Mesothelial cell of epicardium (in vitro differentiated cells): ENCODE data around the gene PGA3. TPM values are rescaled to one million over a fixed set of nuclear protein-coding genes. Genes with fewer than 3 reads are reported as not detected.

Experiments
- DNase-seq, 2 experiments: peaks; one replicate each; pipeline ENCODE4 v3.0.0; 2021; ENCODE audit warnings: low spot score in 2 of 2; ENCODE audit not compliant: unreplicated experiment in 2 of 2
- H3K27ac Mint-ChIP-seq: 2 replicates; pipeline ENCODE4 v1.8.0; 2021; ENCODE audit warnings: mixed read lengths
- H3K27me3 Mint-ChIP-seq: 2 replicates; pipeline ENCODE4 v1.8.0; 2021; ENCODE audit warnings: low read depth, mixed read lengths
- H3K36me3 Mint-ChIP-seq: 2 replicates; pipeline ENCODE4 v1.8.0; 2021; ENCODE audit warnings: mixed read lengths
- H3K4me1 Mint-ChIP-seq: 2 replicates; pipeline ENCODE4 v1.8.0; 2021; ENCODE audit warnings: mixed read lengths
- H3K4me3 Mint-ChIP-seq: 2 replicates; pipeline ENCODE4 v1.8.0; 2021; ENCODE audit warnings: mild to moderate bottlenecking, moderate library complexity, mixed read lengths
- H3K9me3 Mint-ChIP-seq: 2 replicates; pipeline ENCODE4 v1.8.0; 2021; ENCODE audit warnings: mixed read lengths
- total RNA-seq: library from RNA; stranded (reverse); gene quantifications from 3 replicates; pipeline ENCODE4 v1.2.1, GENCODE V29; 2021
- TF ChIP-seq, protein P1 (sequence below): fragments of 200-600 bp; sonication (generic); IDR thresholded peaks from one replicate; pipeline ENCODE4 v1.5.0; 2021; ENCODE audit warnings: antibody characterized with exemption; ENCODE audit not compliant: unreplicated experiment

Gene PGA3
- total RNA-seq, 1 donor from 2014 or later: not detected

DNA sequence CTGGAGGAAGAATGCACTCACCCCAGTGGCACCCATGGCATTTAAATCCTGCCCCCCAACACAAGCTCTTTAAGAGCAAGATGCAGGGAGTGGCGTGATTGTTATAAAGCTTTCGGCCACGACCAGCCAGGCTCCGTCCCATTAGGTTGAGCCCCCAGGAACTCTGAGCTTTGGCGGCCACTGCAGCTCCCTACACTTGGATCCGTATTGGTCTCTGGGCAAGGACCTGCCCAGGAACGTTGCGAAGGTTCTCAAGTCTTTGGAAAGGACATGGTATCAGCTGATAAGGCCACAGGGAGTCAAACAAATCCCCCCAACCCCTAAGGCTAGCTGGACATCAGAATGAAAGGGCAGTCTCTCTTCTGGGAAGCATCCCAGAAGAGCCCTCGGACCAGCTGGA is 32.7 kb upstream of the PGA3 start:
- Mint-ChIP-seq H3K4me1 (no peaks in the 10 kb centered on the region), H3K36me3 (no peaks in the 10 kb centered on the region), H3K27ac (no peak overlapping the region), H3K4me3 (no peak overlapping the region), H3K9me3 (peaks cover 7% of the 10 kb centered on the region), H3K27me3 (peaks cover 11% of the 10 kb centered on the region)
- TF ChIP-seq, protein P1, sequence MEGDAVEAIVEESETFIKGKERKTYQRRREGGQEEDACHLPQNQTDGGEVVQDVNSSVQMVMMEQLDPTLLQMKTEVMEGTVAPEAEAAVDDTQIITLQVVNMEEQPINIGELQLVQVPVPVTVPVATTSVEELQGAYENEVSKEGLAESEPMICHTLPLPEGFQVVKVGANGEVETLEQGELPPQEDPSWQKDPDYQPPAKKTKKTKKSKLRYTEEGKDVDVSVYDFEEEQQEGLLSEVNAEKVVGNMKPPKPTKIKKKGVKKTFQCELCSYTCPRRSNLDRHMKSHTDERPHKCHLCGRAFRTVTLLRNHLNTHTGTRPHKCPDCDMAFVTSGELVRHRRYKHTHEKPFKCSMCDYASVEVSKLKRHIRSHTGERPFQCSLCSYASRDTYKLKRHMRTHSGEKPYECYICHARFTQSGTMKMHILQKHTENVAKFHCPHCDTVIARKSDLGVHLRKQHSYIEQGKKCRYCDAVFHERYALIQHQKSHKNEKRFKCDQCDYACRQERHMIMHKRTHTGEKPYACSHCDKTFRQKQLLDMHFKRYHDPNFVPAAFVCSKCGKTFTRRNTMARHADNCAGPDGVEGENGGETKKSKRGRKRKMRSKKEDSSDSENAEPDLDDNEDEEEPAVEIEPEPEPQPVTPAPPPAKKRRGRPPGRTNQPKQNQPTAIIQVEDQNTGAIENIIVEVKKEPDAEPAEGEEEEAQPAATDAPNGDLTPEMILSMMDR: no peak
- no peak for DNase-seq

DNA sequence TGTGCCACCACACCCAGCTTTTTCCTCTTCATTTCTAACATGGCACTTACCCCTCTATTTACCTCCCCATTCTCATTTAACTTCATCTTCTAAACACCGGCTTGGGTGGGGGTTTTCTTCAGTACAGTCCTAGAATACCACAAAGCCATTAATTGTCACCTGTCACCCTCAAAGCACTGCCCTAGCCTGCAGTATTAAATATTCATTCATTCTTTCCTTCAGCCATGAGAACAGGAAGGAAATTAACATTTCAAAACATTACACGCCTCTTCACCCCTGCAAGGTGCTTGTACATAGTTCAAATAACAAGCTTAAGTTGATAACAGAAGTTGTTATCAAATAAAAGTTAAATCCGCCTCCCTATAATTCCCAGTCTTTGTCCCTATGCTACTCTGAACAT is 31.4 kb upstream of the PGA3 start:
- no peaks in the 10 kb centered on the region for H3K4me1 Mint-ChIP-seq
- H3K4me3 Mint-ChIP-seq: no peak overlapping the region
- no peak overlapping the region for H3K27ac Mint-ChIP-seq
- no peak for DNase-seq
- peaks cover 7% of the 10 kb centered on the region for H3K9me3 Mint-ChIP-seq
- H3K27me3 Mint-ChIP-seq: peaks cover 14% of the 10 kb centered on the region
- H3K36me3 Mint-ChIP-seq: no peaks in the 10 kb centered on the region
- TF ChIP-seq, protein P1: no peak

DNA sequence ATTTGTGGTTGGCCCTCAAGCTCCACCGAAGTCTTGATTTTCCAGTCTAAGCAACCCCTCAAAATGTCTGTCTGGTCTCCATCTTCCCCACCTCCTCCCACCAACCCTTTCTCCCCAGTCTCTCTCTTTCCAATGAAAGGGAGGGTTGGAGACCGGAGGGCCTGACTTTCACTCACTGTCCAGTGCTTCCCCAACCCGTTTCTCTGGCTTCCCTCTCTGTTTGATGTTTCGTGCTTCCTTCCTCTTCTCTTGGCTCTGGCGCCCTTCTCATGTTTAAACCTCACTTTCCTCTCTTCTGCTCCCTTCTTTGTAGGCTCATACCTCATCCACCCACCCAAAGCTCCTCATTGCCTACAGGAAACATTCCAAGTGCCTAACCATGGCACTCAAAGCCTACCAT is 31.0 kb upstream of the PGA3 start:
- peaks cover 7% of the 10 kb centered on the region for H3K9me3 Mint-ChIP-seq
- DNase-seq: no peak
- H3K27me3 Mint-ChIP-seq: peaks cover 14% of the 10 kb centered on the region
- TF ChIP-seq, protein P1: no peak
- H3K27ac Mint-ChIP-seq: no peak overlapping the region
- no peak overlapping the region for H3K4me3 Mint-ChIP-seq
- H3K4me1 Mint-ChIP-seq: no peaks in the 10 kb centered on the region
- H3K36me3 Mint-ChIP-seq: no peaks in the 10 kb centered on the region

DNA sequence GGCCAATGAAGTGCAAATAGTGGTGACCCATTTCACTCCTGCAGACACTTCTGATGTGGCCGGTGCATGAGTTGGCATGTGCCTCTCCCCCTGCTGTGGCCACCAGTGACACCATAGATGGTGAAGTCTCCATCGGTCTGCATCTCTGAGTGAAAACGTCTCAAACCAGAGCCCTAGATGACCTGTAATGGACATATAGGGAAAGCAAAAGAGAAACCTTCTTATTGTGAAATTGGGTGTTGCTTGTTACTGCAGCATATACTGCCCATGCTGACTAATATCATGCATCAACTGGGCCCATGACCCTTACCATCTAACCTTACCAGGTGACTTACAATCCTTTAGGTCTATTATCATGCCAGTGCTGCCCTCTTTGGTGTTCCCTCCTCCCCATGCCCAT is 30.4 kb upstream of the PGA3 start:
- TF ChIP-seq, protein P1: no peak
- H3K27ac Mint-ChIP-seq: no peak overlapping the region
- no peak for DNase-seq
- H3K4me1 Mint-ChIP-seq: no peaks in the 10 kb centered on the region
- H3K27me3 Mint-ChIP-seq: peaks cover 14% of the 10 kb centered on the region
- H3K36me3 Mint-ChIP-seq: no peaks in the 10 kb centered on the region
- peaks cover 7% of the 10 kb centered on the region for H3K9me3 Mint-ChIP-seq
- no peak overlapping the region for H3K4me3 Mint-ChIP-seq

DNA sequence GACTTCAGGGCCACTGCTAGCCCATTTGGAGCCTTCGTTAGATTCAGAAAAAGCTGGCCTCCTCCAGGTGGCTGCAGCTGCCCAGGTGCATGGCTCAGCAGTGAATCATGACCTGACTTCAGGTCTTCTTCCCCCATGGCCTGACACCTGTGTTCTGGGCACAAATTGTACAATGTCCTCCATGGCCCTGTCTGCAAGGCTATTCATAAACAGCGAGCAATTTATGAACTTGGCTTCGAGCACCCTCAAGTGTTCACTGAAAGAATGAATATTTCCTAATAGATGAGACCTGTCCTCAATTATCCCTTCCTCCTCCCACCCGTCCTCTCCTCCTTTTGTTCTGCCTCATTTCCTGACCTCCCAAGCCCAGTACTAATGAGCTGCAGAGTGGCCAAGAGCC is 29.9 kb upstream of the PGA3 start:
- Mint-ChIP-seq H3K27ac (no peak overlapping the region), H3K27me3 (peaks cover 14% of the 10 kb centered on the region), H3K4me3 (no peak overlapping the region), H3K4me1 (no peaks in the 10 kb centered on the region), H3K9me3 (peaks cover 7% of the 10 kb centered on the region), H3K36me3 (no peaks in the 10 kb centered on the region)
- TF ChIP-seq, protein P1: no peak
- no peak for DNase-seq

DNA sequence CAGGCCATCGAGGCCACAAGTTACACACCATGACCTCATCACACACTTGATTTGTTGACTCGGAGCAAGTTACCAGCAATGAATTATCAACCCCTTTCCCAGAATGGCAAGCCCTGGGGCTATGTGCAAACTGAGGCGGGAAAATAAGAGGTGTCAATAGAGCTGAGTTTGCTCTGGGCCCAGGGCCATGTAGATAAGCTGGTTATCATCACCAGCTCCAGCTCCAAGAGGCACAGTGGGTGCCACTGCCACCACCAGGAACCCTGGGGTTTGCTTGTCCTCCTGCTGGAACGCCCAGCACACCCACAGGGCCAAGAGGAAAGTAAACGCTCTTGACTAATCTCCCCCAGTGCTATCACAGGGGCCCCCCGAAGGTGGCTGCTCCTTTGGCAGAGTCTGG is 29.0 kb upstream of the PGA3 start:
- TF ChIP-seq, protein P1: no peak
- Mint-ChIP-seq H3K4me3 (no peak overlapping the region), H3K36me3 (no peaks in the 10 kb centered on the region), H3K27ac (no peak overlapping the region), H3K4me1 (no peaks in the 10 kb centered on the region), H3K9me3 (peaks cover 3% of the 10 kb centered on the region), H3K27me3 (peaks cover 15% of the 10 kb centered on the region)
- DNase-seq: no peak
